Rectal smooth muscle tissue (tissue), 1 donor: ENCODE data around the gene TSKU.

Experiments used
- H3K27ac ChIP-seq: one replicate; pipeline ENCODE4 v1.7.0; 2013; ENCODE audit warnings: low read depth, low read length, inconsistent platforms
- H3K27me3 ChIP-seq: one replicate; pipeline ENCODE4 v1.7.0; 2013; ENCODE audit warnings: low read length; ENCODE audit not compliant: control insufficient read depth, insufficient read depth
- H3K36me3 ChIP-seq: one replicate; pipeline ENCODE4 v1.7.0; 2013; ENCODE audit warnings: low read length; ENCODE audit not compliant: control insufficient read depth, insufficient read depth
- H3K4me1 ChIP-seq: one replicate; pipeline ENCODE4 v1.7.0; 2013; ENCODE audit warnings: low read length; ENCODE audit not compliant: control insufficient read depth, insufficient read depth
- H3K4me3 ChIP-seq: one replicate; pipeline ENCODE4 v1.7.0; 2013; ENCODE audit warnings: low read length
- H3K9ac ChIP-seq: one replicate; pipeline ENCODE4 v1.7.0; 2013; ENCODE audit warnings: low read length

The TSKU gene

DNA sequence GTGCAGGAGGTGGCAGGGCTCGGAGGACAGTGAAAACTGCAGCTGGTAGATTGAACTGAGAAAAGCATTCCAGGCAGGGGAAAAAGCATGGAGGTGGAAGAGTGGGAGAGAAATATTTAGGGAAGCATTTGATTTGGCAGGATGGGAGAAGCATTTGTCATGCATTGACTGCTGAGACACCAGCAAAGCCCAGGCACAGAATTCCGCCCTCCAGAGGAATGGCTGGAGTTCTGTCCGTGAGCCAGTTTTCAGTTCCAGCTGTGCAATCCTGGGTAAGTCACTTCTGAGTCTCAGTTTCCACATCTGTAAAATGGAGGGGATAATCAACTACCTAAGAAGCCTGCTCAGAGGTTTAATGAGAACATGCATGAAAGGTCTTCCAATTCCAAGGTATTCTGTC is 4.3 kb upstream of the TSKU start:
- H3K27ac ChIP-seq, result no peak overlapping the region
- H3K9ac ChIP-seq, result no peak overlapping the region
- H3K36me3 ChIP-seq, result no peaks in the 10 kb centered on the region
- no peaks in the 10 kb centered on the region for H3K27me3 ChIP-seq
- no peak overlapping the region for H3K4me3 ChIP-seq
- H3K4me1 ChIP-seq, result no peaks in the 10 kb centered on the region

DNA sequence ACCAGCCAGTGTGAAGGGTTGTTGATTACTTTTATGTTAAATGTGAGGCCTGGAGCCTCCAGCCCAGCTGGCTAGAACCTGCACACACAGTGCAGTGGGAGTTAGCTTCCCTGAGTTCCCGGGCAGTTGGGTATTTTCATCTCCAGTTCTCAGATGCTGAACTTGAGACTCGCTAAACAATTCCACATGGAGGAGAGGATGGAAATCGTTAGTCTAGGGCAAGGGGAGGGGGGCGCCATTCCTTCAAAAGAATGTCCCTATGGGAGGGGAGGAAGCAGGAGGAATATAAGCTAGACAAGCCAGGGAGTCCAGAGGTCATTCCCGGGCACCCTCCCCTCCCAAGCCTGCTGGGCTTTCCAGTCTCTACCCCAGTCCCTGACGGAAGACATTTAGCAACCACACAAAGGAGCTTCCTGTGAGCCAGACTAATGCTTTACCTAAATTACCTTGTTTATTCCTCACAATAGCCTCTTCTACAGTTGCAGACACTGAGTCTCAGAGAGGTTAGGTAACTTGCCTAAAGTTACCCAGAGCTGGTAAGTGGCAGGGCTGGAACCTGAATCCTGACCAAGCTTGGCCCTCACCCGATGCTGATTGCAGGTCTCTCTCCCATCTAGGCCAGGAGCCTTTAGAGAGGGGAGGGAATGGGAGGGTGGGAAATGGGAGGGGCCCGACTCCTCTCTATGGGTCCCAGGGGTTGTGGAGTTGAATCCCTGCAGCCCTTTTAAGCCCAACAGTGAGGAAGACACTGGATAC is 1.9 kb upstream of the TSKU start:
- Histone ChIP-seq H3K27ac (no peak overlapping the region), H3K9ac (no peak overlapping the region), H3K27me3 (no peaks in the 10 kb centered on the region), H3K4me1 (no peaks in the 10 kb centered on the region), H3K4me3 (peak overlapping the region; percentile 26), H3K36me3 (no peaks in the 10 kb centered on the region)

- Histone ChIP-seq H3K4me1 (no peaks in the 10 kb centered on the region), H3K4me3 (peak overlapping the region; percentile 64), H3K9ac (no peak overlapping the region), H3K36me3 (no peaks in the 10 kb centered on the region), H3K27me3 (no peaks in the 10 kb centered on the region), H3K27ac (no peak overlapping the region)
Observed at GRCh38 chr11:76781807-76782530, 1.2 kb upstream of the TSKU start.

DNA sequence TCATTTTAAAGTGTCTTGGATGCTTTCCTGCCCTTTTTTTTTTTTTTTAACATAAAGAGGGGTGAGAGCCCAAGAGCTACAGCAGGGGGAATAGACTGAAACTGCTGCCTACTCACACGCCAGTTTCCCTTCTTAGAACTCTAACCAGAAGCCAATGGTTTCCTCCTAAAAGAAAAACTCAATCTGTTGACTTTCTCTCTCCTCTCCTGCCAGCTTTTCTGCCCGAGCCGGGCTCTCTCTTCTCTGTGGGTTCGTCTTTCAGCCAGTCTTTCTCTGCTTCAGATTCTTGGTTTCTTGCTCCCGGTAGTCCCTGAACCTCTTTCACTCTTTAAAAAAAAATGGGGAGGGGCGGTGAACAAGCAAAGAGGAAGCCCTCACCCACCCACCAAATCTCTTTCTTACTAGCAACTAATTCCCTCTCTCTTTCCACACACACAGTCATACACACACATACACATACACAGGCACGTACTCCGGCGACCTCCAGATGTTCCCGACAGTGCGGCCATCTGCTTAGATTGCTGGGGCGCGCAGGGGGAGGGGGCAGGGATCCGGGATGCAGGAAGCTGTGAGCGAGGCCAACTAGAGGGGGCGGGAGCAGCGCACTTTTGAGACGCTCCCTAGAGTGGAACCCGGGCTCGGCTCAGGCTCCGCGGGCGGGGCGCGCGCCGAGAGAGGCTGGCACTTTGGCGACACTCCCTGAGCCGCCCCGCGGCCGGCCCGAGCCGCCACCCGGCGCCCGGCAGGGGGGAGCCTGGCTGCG is 444 bp upstream of the TSKU start:
- Histone ChIP-seq H3K36me3 (no peaks in the 10 kb centered on the region), H3K4me3 (peak overlapping the region; percentile 64), H3K4me1 (no peaks in the 10 kb centered on the region), H3K27ac (peak overlapping the region; percentile 63), H3K9ac (no peak overlapping the region), H3K27me3 (no peaks in the 10 kb centered on the region)

- Histone ChIP-seq H3K4me1 (no peaks in the 10 kb centered on the region), H3K27ac (no peak overlapping the region), H3K4me3 (peak overlapping the region; percentile 69), H3K9ac (no peak overlapping the region), H3K27me3 (no peaks in the 10 kb centered on the region), H3K36me3 (no peaks in the 10 kb centered on the region)
Observed at GRCh38 chr11:76783896-76784813, 999 bp downstream of the TSKU start.

DNA sequence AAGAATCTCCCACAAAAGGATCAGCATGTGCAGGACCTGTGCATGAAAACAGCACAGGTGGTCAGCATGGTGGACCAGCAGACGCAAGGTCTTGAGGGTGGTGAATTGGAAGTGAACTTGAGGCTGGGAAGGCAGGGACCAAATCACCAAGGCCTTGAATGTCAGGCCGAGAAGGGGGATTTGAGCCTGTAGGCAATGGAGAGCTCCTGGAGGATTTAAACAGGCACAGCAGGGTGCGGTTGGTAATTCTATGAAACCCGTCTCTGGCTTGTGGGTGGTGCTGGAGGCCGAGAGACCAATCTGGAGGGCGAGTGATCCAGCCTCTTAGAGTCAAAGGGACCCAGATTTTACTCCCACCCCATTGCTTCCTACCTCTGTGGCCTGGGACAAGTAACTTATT is 2.4 kb downstream of the TSKU start:
- Histone ChIP-seq H3K36me3 (no peaks in the 10 kb centered on the region), H3K27ac (no peak overlapping the region), H3K9ac (no peak overlapping the region), H3K27me3 (no peaks in the 10 kb centered on the region), H3K4me1 (no peaks in the 10 kb centered on the region), H3K4me3 (no peak overlapping the region)

- no peaks in the 10 kb centered on the region for H3K4me1 ChIP-seq
- no peaks in the 10 kb centered on the region for H3K36me3 ChIP-seq
- H3K27me3 ChIP-seq, result no peaks in the 10 kb centered on the region
- H3K27ac ChIP-seq, result no peak overlapping the region
- no peak overlapping the region for H3K9ac ChIP-seq
- H3K4me3 ChIP-seq, result no peak overlapping the region
Observed at GRCh38 chr11:76786016-76786415, 2.9 kb downstream of the TSKU start.

- H3K9ac ChIP-seq, result no peak overlapping the region
- H3K27ac ChIP-seq, result no peak overlapping the region
- H3K4me3 ChIP-seq, result no peak overlapping the region
- H3K4me1 ChIP-seq, result no peaks in the 10 kb centered on the region
- H3K36me3 ChIP-seq, result no peaks in the 10 kb centered on the region
- no peaks in the 10 kb centered on the region for H3K27me3 ChIP-seq
Observed at GRCh38 chr11:76786441-76787014, 3.4 kb downstream of the TSKU start.

GRCh38 chr11:76787271-76787670 is 4.1 kb downstream of the TSKU start:
- Histone ChIP-seq H3K27ac (no peak overlapping the region), H3K36me3 (no peaks in the 10 kb centered on the region), H3K27me3 (no peaks in the 10 kb centered on the region), H3K4me1 (no peaks in the 10 kb centered on the region), H3K4me3 (no peak overlapping the region), H3K9ac (no peak overlapping the region)

DNA sequence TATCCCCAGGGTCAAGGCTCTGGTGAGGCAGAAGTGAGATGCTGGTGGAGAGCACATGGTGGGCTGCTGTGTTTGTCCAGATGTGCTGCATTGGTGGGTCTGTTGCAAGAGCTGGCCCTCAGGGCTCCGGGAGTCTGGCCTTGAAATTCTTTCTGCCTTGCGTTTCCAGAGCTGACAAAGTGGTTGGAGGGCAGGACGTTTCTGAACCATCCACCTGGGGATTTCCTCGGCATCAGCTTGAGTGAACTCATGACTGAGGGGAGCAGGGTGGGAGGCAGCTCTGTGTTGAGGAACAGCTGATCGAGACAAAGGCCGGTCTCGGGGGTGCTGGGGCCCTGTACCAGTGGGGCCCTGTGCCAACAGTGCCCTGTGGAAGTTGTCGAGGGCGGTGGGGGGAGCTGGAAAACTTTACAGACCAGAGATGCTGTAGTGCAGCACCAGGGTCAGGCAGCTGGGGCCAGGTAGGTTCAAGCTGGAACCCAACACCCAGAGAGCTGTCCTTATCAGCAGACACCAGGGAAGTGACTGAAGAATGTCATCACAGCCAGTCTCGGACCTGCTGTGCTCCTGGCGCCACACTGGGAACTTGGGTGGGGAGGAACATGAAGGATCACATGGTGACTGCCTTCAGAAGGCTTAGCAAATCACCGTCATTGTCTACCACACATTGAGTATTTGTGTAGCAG is 4.9 kb downstream of the TSKU start:
- H3K4me3 ChIP-seq, result no peak overlapping the region
- no peaks in the 10 kb centered on the region for H3K4me1 ChIP-seq
- no peaks in the 10 kb centered on the region for H3K36me3 ChIP-seq
- H3K27ac ChIP-seq, result no peak overlapping the region
- H3K27me3 ChIP-seq, result no peaks in the 10 kb centered on the region
- H3K9ac ChIP-seq, result no peak overlapping the region

DNA sequence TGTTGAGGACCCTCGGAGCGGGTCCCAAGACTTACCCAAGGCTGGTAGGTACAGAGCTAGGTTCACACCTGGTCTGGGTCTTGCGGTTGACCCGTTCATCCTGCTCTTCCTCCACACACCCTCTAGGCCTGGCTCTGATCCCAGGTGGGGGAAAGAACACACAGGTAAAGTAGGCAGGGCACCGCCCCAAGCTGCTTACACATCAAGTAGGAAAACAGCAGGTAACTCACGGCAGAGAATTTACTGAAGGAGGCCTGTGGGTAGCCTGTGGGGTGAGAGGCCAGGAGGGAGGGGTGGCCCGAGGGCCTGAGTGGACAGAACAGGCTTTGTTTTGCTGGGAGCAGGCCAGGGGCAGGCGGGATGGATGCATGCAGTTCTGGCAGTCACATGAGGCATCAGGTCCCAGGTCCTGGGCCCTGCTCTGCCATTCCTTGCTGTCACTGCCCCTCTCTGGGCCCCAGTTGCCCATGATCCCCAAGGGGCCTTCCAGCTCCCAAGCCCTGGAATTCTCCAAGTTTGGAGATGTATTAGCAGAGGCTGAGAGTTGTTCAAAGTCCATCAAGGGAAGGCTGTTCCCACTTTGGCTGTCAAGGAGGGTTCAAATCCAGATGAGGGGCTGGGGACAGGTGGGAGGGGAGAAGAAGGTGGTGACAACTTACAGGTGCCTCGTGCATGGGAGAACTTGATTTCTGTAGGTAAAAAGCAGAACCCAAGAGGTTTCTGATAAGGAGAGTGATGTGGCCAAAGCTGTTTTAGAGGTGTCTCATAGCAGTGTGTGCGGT is 5.7 kb downstream of the TSKU start:
- no peak overlapping the region for H3K27ac ChIP-seq

More for the DNA sequence above, 5.7 kb downstream of the TSKU start:
- no peak overlapping the region for H3K4me3 ChIP-seq
- no peak overlapping the region for H3K9ac ChIP-seq
- H3K36me3 ChIP-seq, result no peaks in the 10 kb centered on the region
- H3K4me1 ChIP-seq, result no peaks in the 10 kb centered on the region
- no peaks in the 10 kb centered on the region for H3K27me3 ChIP-seq
